Choroid plexus epithelial cell (primary cell): ENCODE data around the gene TFPI.

Experiments used
- DNase-seq: peaks from one replicate; pipeline ENCODE4 v3.0.0-alpha.2; 2010; ENCODE audit warnings: low read depth
- H3K4me3 ChIP-seq: 2 replicates; pipeline ENCODE4 v1.5.1; 2011; ENCODE audit warnings: low read depth, mild to moderate bottlenecking, control low read depth, low read length, moderate library complexity
- TF ChIP-seq, protein P1 (sequence below): conservative IDR thresholded peaks from 2 replicates; pipeline ENCODE4 v1.5.1; 2011; ENCODE audit warnings: low read depth, mild to moderate bottlenecking, control low read depth, inconsistent platforms, low read length, moderate library complexity

The TFPI gene

DNA sequence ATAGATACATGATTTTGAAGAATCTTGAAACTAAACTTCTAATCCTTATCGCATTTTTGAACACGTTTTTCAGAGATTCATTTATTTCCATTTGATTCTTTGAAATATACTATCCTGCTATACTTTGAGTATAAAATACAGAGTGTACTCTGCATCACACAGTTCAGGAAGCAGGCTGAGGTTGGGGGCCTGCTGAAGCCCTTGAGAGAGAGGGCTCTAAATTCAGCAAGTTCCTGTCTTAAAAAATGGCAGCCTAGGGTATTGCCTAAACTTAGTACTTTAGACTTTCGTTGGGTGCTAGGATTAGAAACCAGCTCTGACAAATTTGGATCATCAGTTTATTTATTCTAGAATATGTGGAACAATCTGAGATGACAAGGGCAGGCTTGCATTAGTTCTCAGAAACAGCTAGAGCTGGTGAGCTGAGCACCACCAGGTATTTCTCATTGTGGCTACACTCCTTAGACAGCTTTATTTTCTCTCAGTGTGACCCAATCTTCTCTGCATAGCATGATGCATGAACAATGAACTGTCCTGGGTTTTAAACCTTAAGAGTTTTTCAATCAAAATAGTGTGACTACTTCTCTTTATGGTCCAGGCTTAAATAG, 49.1 kb downstream of the TFPI start:
- H3K4me3 ChIP-seq, result no peak overlapping the region
- TF ChIP-seq, protein P1, sequence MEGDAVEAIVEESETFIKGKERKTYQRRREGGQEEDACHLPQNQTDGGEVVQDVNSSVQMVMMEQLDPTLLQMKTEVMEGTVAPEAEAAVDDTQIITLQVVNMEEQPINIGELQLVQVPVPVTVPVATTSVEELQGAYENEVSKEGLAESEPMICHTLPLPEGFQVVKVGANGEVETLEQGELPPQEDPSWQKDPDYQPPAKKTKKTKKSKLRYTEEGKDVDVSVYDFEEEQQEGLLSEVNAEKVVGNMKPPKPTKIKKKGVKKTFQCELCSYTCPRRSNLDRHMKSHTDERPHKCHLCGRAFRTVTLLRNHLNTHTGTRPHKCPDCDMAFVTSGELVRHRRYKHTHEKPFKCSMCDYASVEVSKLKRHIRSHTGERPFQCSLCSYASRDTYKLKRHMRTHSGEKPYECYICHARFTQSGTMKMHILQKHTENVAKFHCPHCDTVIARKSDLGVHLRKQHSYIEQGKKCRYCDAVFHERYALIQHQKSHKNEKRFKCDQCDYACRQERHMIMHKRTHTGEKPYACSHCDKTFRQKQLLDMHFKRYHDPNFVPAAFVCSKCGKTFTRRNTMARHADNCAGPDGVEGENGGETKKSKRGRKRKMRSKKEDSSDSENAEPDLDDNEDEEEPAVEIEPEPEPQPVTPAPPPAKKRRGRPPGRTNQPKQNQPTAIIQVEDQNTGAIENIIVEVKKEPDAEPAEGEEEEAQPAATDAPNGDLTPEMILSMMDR, result no peak

DNA sequence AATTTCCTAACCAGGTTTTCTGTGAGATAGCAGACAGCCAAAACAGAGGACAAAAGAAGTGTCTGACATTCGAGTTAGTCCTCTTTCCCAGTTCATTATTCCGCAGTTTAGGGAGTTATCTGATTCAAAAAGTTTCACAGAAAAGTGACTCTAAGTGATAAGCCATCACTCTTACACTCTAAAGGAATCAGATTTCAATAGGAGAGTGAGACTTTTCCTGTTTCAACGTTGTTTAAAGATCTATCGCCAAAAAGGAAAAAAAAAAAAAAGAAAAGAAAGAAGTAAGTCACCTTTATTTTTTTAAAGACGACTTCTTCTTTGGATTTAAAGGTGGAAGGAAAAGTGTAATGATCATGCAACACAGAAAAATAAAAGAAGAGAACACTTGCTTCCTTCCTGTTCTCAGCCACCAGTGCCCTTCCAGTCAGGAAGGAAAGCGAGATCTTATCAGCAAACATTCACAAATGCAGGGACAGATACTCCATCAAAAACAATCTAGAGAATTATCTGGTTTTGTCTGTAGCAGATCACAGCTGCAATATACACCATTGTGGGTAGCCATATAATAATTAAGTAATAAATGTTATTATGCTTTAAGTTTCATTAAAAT, 49.8 kb downstream of the TFPI start:
- DNase-seq, result no peak
- no peak overlapping the region for H3K4me3 ChIP-seq
- TF ChIP-seq, protein P1, result no peak

More for the DNA sequence above, 49.1 kb downstream of the TFPI start:
- no peak for DNase-seq

DNA sequence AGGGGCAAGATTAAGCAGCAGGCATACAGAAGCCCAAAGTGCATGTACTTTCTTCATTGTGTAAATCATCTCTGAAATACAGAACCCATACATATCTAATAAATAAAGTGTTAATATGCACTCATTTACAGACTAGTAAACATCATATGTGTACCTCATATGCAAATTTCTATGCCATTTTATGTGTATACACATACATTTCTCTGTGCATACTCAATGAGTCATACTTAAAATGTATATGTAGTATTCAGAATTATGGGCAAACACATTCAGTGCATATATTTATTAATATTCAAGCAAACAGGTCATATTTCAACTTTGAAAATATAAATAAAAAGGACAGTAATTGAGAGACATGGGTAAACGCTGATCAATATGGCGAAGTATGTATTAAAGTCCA, 50.5 kb downstream of the TFPI start:
- no peak overlapping the region for H3K4me3 ChIP-seq
- TF ChIP-seq, protein P1, result no peak
- no peak for DNase-seq

DNA sequence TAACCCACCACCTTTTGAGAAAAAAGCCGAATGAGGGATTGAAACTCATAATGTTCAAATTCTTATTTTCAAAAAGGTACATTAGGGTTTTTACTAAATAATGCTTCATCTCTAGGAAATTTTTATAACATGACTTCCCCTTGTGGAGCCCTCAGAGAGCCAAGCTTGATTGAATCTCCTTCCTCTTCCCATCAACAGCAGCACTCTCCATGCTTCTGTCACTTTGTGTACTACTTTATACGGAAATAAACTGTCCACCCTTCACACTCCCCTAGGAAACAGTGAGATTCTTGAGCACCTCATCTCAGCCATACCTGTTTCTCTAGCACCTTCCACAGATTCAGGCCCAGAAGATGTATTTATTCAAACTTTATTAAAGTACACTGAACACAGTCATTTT, 51.8 kb downstream of the TFPI start:
- H3K4me3 ChIP-seq, result no peak overlapping the region
- no peak for DNase-seq

DNA sequence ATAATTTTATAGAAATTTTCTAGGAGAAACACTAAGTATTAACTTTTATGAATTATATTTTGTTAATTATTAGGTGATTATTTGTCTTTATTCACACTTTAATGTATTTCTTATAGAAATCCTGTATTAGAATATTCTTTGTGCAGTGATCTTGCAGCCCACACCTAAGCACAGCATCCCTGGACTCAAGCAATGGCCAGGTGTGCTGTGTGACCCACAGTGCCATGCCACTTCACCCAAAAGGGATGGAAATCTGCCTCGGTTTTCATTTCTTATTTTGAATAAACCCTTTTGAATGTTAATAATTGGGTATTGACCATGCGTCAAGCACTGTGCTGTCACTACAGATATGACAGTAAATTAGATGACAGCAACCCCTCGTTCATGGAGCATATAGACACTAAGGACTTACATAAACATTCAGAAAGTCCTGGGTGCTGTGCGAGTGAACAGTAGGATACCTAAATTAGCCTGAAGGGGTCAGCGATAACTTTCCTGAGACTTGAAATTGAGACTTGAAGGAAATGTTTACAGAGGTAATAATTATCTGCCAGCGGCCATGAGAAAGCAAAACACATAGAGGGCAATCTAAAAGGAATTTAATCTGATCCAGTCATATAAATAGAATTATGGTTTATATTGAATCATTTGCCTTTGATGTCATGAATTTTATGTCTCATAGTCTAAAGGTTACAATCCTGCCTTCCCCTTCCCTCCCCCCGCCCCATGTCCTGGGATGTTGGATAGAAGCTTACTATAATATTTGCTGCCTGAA, 53.5 kb downstream of the TFPI start:
- H3K4me3 ChIP-seq, result no peak overlapping the region
- TF ChIP-seq, protein P1, result peak; percentile 32
- DNase-seq, result peak; percentile 62

More for the DNA sequence above, 51.8 kb downstream of the TFPI start:
- TF ChIP-seq, protein P1, result no peak

DNA sequence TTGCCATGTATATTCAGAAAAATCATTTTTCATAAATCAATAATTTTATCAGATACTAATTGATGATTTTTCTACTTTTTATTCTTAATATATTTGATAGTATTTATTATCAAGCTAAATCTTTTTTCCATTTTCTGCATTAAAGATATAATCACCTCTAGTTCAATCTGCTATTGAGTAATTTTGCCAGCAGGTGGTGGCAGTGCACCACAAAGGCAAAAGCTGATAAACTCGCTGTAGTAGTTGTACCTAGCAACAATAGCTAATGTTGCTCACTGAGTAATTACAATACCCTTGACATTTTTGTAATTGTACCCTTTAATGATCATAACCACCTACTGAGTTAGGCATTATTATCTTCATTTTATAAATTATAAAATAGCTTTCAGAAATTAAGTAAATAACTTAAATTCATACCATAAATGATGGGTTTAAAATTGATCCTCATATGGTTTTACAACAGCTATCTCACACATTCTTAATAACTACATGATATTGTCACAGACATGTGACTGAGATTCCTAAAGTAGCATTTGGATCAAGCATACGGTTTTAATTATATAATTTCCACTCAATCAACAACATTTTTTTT, 54.2 kb downstream of the TFPI start:
- TF ChIP-seq, protein P1, result peak; percentile 85
- peak; percentile 79 for DNase-seq
- H3K4me3 ChIP-seq, result no peak overlapping the region
